A673 (cell line): Measurements from ENCODE around the gene LONP1.

Source experiments
- EZH2 ChIP-seq: fragments of 200-600 bp; sonication (generic); IDR thresholded peaks from 2 replicates; pipeline ENCODE4 v1.6.1; 2017; ENCODE audit warnings: borderline replicate concordance, low read depth, mild to moderate bottlenecking, mixed read lengths, antibody characterized with exemption, low read length; ENCODE audit not compliant: poor library complexity, severe bottlenecking
- TF ChIP-seq, protein P1 (sequence below): fragments of 300-800, 200-600 bp; sonication (generic); conservative IDR thresholded peaks from 2 replicates; pipeline ENCODE4 v1.5.1; 2017; ENCODE audit warnings: low read depth, mild to moderate bottlenecking, antibody characterized with exemption, low read length, moderate library complexity, mixed read lengths

DNA sequence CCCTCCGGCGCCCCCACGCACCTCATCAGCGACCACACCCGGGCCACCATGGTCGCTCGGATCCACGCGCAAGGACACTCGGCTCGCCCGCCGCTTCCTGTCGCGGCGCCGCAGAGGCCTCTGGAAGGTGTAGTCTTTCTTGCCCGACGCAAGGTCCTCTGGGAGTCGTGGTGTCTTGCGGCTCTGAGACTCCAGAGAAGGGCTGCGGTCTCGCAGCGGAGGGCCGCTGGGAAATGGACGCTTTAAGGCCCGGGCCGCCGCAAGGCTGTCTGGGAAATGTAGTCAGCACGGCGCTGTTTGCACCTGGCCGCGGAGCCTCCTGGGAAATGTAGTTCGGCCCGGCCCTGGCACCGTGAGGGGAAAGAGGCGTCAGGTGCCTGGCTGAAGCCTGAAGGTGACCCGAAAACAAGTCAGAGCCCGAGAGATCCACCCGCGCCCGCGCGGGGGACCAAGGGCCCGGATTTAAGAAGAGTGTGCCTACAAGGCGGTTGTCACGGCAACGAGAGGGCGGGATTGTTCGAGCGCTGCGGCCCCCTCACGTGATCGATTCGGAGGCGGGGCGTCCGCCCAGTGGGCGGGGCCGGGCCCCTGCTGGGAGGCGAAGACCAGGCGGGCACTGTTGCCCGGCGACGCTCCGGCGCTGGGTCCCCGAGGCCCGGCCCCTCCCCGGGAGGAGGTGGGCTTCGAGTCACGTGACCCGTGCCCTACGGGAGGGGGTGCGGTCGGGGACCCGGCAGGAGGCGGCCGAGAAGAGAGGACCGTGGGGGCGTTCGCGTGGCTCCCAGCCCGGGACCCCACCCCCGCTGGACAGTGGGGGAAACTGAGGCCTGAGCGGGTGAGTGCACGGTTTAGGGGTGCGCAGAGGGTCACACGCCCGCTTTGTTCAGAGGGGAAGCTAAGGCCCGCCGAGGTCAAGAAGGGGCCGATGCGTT lies 39.2 kb downstream of the LONP1 start, which contains the start of the genes HSD11B1L and MICOS13:
- TF ChIP-seq, protein P1, sequence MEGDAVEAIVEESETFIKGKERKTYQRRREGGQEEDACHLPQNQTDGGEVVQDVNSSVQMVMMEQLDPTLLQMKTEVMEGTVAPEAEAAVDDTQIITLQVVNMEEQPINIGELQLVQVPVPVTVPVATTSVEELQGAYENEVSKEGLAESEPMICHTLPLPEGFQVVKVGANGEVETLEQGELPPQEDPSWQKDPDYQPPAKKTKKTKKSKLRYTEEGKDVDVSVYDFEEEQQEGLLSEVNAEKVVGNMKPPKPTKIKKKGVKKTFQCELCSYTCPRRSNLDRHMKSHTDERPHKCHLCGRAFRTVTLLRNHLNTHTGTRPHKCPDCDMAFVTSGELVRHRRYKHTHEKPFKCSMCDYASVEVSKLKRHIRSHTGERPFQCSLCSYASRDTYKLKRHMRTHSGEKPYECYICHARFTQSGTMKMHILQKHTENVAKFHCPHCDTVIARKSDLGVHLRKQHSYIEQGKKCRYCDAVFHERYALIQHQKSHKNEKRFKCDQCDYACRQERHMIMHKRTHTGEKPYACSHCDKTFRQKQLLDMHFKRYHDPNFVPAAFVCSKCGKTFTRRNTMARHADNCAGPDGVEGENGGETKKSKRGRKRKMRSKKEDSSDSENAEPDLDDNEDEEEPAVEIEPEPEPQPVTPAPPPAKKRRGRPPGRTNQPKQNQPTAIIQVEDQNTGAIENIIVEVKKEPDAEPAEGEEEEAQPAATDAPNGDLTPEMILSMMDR = no peak
- TF ChIP-seq EZH2 = no peak
